Stimulated activated CD8-positive, alpha-beta memory T cell treated with anti-CD3 and anti-CD28 coated beads, Interleukin-2, amount 100 ng/mL, for 48 hours (primary cell): ENCODE results near the gene PROSER3.

Experiments
- DNase-seq, 2 donors: peaks; one replicate each; pipeline ENCODE4 v3.0.0-alpha.2; 2020; ENCODE audit warnings: low read depth in 2 of 2

The PROSER3 gene

GRCh38 chr19:35738021-35738886, 19.7 kb upstream of the PROSER3 start:
- no peak for DNase-seq

- DNase-seq: no peak
Measured at GRCh38 chr19:35738887-35739229, 19.1 kb upstream of the PROSER3 start.

- no peak for DNase-seq
Measured at GRCh38 chr19:35739275-35740107, 18.5 kb upstream of the PROSER3 start.

GRCh38 chr19:35740108-35740422, 17.9 kb upstream of the PROSER3 start:
- DNase-seq: no peak

GRCh38 chr19:35740423-35741202, 17.4 kb upstream of the PROSER3 start:
- peak; percentile 96 to 97 for DNase-seq

DNA sequence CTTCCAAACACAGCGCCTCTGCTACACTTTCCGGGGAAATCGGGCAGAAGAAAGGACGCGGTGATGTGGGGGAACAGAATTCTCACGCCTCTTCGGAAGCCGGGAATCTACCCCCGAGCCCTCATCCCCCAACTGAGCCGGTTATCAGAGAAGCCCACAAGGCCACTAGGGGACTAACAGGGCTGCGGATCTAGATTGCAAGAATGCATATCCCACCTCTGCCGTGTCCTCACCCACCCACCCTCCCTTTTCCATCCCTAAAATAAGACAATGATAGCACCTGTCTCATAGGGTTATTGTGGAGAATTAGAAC, 16.8 kb upstream of the PROSER3 start:
- DNase-seq: no peak

DNA sequence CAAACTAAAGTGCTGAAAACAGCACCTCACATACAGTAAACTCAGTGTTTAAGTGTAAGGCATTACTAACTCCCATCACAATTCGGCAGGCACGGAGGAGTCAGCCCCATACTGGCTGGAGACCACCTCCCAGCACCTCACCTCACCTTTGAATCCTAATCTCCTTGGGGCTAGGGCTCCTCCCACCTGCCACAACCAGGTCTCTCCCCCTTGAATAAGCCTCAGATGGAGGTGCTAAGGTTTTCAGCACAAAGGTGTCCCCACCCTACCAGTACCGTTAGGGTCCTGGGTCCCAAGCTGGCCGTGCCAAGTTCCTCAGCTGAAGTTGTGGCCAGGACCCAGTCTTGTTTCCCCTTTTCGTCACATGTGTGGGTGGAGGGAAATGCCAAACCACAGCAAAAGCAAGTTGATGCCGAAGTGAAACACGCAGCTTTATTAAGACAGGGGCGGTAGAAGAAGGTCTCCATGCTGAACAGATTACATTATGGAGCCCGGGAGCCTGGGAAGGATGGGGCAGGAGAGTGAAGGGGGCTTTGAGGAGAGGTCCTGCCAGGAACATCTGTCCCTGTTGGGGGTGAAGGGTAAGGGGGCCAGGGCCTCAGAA, 15.8 kb upstream of the PROSER3 start, which contains the start of gene IGFLR1:
IGFLR1 (minus strand) TSS at position 332 of the 604 bp plus-strand sequence. CDS start 1,272 bp downstream, outside the sequence.
- peak; percentile 58 to 65 for DNase-seq

- DNase-seq: no peak
Measured at GRCh38 chr19:35743640-35744429, 14.1 kb upstream of the PROSER3 start.

DNA sequence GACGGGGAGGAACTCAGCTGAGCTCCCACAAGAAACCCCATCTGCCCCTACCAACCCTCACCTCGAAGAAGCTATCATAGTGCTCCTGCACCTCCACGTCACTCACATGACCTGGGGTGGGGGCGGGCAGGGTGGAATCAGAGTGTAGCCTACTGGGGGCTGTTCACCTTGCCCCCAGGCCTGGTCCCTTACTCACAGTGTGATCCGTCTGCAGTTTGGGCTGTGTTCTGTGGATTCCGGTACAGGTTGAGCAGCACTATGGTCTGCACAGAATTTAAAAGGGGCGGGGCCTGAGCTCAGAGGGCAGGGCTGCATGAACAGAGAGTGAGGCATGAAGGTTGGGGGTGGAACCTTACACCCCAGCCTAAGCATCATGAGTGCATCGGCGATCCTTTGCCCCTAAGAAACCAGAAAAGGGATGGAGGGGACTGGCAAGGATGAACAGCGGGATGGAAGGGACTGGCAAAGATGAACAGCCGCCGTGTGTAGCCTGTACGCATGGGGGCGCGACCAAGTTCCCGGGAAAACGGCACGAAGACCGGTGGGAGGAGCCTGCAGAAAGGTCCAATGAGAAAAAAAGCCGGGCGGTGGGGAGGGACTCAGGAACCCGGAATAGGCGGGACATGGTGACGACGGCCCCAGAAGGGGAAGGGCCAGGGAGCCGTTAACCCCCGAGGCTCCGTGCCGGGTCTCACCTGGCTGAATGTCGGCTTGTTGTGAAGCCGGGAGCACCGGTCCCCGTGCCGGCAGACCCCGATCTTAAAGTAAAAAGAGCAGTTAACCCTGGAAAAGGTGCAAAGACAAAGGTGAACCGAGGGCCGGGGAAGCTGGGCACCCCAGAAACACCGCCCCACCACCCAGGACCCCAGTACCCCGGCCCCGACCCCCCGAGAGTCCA, 13.3 kb upstream of the PROSER3 start:
- peak; percentile 85 to 86 for DNase-seq

- DNase-seq: peak; percentile 88 to 92
Measured at GRCh38 chr19:35745328-35746086, 12.5 kb upstream of the PROSER3 start, which contains the start of the genes PSENEN and U2AF1L4. PSENEN (plus strand) TSS chr19:35745651; CDS start chr19:35745931, 280 bp downstream. U2AF1L4 (minus strand) TSS chr19:35745418; CDS start chr19:35745391, 27 bp downstream.

- DNase-seq: no peak
Measured at GRCh38 chr19:35746087-35746462, 11.9 kb upstream of the PROSER3 start.

DNA sequence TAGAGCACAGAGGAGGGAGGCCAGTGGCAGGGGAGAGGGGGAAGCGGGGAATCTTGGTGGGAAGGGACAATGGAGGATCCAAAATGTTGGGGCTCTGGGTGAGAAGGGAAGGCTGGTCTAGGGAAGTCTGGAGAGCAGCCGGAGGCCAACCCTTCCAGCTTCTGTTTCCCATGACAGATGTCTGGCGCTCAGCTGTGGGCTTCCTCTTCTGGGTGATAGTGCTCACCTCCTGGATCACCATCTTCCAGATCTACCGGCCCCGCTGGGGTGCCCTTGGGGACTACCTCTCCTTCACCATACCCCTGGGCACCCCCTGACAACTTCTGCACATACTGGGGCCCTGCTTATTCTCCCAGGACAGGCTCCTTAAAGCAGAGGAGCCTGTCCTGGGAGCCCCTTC, 11.4 kb upstream of the PROSER3 start:
- DNase-seq: no peak

DNA sequence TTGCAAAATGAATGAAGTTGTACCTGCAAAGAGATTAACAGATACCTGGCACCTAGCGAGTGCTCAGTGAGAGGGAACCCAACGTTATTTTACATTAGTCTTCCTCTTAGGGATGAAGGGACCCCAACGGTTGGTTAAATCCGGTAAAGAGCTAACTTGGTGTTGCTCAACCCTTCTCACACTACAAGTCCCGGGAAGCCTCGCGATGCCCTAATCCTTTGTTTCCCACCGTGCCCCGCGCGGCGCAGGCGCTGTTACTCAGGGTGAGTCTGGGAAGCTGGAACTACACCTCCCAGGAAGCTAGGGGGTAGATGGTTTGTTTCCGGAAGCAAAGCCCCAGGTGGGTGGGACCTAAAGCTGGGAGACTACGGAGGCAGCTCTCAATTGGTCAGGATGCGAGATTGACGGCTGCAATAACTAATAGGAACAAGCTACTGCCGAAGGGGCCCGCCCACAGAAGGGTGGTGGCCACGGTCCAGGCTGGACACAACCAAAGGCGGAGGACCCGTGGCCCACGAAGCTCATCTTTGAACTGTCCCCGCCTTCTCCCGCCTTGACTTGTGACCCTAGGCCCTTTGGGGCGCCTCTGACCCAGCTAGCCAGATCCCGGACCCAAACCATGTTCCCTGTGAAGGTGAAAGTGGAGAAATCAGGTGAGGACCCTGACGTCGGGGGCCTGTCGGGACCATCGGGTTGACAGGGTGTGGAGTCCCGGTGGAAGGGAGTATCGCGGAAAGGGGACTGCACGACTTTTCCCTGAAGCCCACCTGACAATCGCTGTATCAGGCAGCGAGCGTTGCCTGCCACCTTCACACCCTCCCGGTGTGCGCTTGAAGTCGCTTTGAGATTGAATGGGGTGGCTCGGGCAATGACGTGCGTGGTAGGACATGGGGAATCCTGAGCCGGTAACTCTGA, 9.6 kb upstream of the PROSER3 start, which contains the start of gene LIN37:
LIN37 (plus strand) TSS at position 471 of the 915 bp plus-strand sequence; CDS start at position 620, 149 bp downstream.
- DNase-seq: peak; percentile 96 to 97

GRCh38 chr19:35750167-35750566, 7.8 kb upstream of the PROSER3 start:
- no peak for DNase-seq

- DNase-seq: no peak
Measured at GRCh38 chr19:35751839-35752745, 5.9 kb upstream of the PROSER3 start.

GRCh38 chr19:35752746-35753350, 5.1 kb upstream of the PROSER3 start:
- no peak for DNase-seq
